Measurements from ENCODE around the gene ACP5. TPM values are rescaled to one million over a fixed set of nuclear protein-coding genes. Genes with fewer than 3 reads are reported as not detected.

Gene ACP5
- total and polyA plus RNA-seq, 2 of the 8 experiments (the other 6 are each of a cell fraction or from before 2014, with no cell fraction given) = 9.0 to 14.3 TPM

DNA sequence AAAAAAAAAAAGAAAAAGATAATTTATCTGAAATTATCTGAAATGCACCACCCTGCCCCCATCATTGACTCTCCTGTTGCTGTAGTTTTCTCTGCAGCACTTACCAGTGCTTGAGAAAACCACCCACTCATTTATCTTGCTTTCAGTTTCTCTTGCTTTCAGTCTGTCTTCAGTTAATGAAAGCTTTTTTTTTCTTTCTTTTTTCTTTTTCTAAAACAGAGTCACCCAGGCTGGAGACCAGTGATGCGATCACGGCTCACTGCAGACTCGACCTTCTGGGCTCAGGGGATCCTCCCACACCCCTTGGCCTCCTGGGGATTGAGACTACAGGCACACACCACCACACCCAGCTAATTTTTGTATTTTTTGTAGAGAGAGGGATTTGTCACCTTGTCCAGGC lies 4.3 kb upstream of the ACP5 start:
- H2BK120ac ChIP-seq (replicated peaks; ENCODE audit: low read depth, low read length) = no peak overlapping the region
- H4K91ac ChIP-seq (replicated peaks; ENCODE audit: insufficient read length, low read length) = no peak overlapping the region
- no peak overlapping the region for H2BK20ac ChIP-seq (ENCODE audit: low read length)
- H3K23ac ChIP-seq (ENCODE audit: insufficient read length) = no peak overlapping the region
- no peak overlapping the region for H4K5ac ChIP-seq (ENCODE audit: insufficient read length, low read depth, low read length)
- H3K4me1 ChIP-seq (replicated peaks in 1 of 4; ENCODE audit: control insufficient read depth in 3 of 4, insufficient read depth in 4 of 4, low read length in 3 of 4) = peaks cover 0 to 10% (median 6%) of the 10 kb centered on the region in 4 experiments; a peak in 4 of 7 replicates
- no peaks in the 10 kb centered on the region for H3K36me3 ChIP-seq (ENCODE audit: control insufficient read depth in 2 of 4, insufficient read depth in 4 of 4, low read length in 3 of 4)
- H3K9ac ChIP-seq (replicated peaks in 1 of 4; ENCODE audit: extremely low read depth in 1 of 4, low read depth in 3 of 4, low read length in 3 of 4) = no peak overlapping the region
- H3K79me2 ChIP-seq (ENCODE audit: control insufficient read depth in 1 of 2, insufficient read depth in 2 of 2, low read length in 2 of 2) = no peaks in the 10 kb centered on the region
- TF ChIP-seq CEBPB (IDR thresholded peaks at IDR 0.05; ENCODE audit: low read depth, low read length) (no peak), SP4 (IDR thresholded peaks at IDR 0.05; ENCODE audit: low read length) (no peak), BCL11A (IDR thresholded peaks at IDR 0.05; ENCODE audit: low read depth in 2 of 2, low read length in 2 of 2) (no peak), SAP30 (IDR thresholded peaks at IDR 0.05; ENCODE audit: insufficient read depth, insufficient replicate concordance, low read length) (no peak), NANOG (IDR thresholded peaks at IDR 0.05; ENCODE audit: insufficient read depth, low read depth, low read length, poor library complexity, severe bottlenecking) (no peak), RAD21 (IDR thresholded peaks at IDR 0.05 in 1 of 2, conservative IDR thresholded peaks at IDR 0.05 in 1 of 2; ENCODE audit: low read depth in 2 of 2, low read length in 2 of 2) (no peak), EP300 (IDR thresholded peaks at IDR 0.05; ENCODE audit: borderline replicate concordance in 1 of 2, low read depth in 2 of 2, low read length in 2 of 2) (no peak), TEAD4 (IDR thresholded peaks at IDR 0.05; ENCODE audit: low read depth, low read length) (no peak), KDM1A (IDR thresholded peaks at IDR 0.05; ENCODE audit: borderline replicate concordance, low read length) (no peak)
- H3K27me3 ChIP-seq (replicated peaks in 1 of 4; ENCODE audit: control insufficient read depth in 3 of 4, extremely low read depth in 1 of 4, insufficient read depth in 3 of 4, low read length in 3 of 4) = peaks cover 0 to 10% (median 6%) of the 10 kb centered on the region in 4 experiments; a peak in 5 of 7 replicates
- H4K8ac ChIP-seq (ENCODE audit: extremely low read depth, insufficient read depth, low read length) = no peak overlapping the region
- WGBS, 2 experiments (ENCODE audit: extremely low coverage in 1 of 2, insufficient coverage in 1 of 2, insufficient read length in 1 of 2, insufficient replicate concordance in 2 of 2, low coverage in 1 of 2, low lambda C conversion rate in 2 of 2, missing lambda C conversion rate in 1 of 2) = 76% methylated on average over 3 of the region's 3 CpGs; no CpG with 5 or more reads in 1 of the 2 experiments
- no peak overlapping the region for H3K4me3 ChIP-seq (ENCODE audit: extremely low read depth in 1 of 4, insufficient read depth in 2 of 4, low read depth in 3 of 4, low read length in 4 of 4)
- H2BK5ac ChIP-seq (ENCODE audit: low read depth, low read length) = no peak overlapping the region
- no peak overlapping the region for H3K18ac ChIP-seq (ENCODE audit: extremely low read depth, low read length)
- H3K56ac ChIP-seq (replicated peaks; ENCODE audit: insufficient read length, low read depth, low read length) = no peak overlapping the region
- no peak overlapping the region for H2AFZ ChIP-seq (ENCODE audit: low read length)
- ChIA-PET POLR2A (ENCODE audit: partially characterized antibody) (interaction anchor here (2.1 kb wide), 1 partner anchor 22 kb away, joined by 8 read pairs; the partner anchor contains the start of gene ELOF1), CTCF (ENCODE audit: partially characterized antibody) (interaction anchor here (0.6 to 3.0 kb wide), 7 partner anchors 8 to 32 kb away, joined by 3 to 8 read pairs (median 4); no protein-coding TSS in a partner anchor)
- no peaks in the 10 kb centered on the region for H3K9me3 ChIP-seq (ENCODE audit: insufficient read depth in 2 of 2, low read depth in 1 of 2, low read length in 1 of 2)
- no peak overlapping the region for H2BK15ac ChIP-seq (ENCODE audit: low read length)
- FAIRE-seq (no peak), DNase-seq (ENCODE audit: low read depth in 1 of 2, low spot score in 2 of 2) (no peak)
- H3K4ac ChIP-seq (replicated peaks; ENCODE audit: insufficient read length, low read depth, low read length) = no peak overlapping the region
- H2BK12ac ChIP-seq (ENCODE audit: low read depth, low read length) = no peak overlapping the region
- no peak overlapping the region for H3K4me2 ChIP-seq (ENCODE audit: insufficient read depth in 1 of 2, low read depth in 2 of 2, low read length in 2 of 2)
- H3K79me1 ChIP-seq (ENCODE audit: low read depth, low read length) = no peaks in the 10 kb centered on the region
- no peaks in the 10 kb centered on the region for H4K20me1 ChIP-seq (replicated peaks in 1 of 2; ENCODE audit: control insufficient read depth in 1 of 2, insufficient read depth in 2 of 2, low read length in 2 of 2)
- peaks cover 6% of the 10 kb centered on the region; the same call in 1 of the 2 replicates for H3K23me2 ChIP-seq (ENCODE audit: low read depth, low read length)
- H3K14ac ChIP-seq (ENCODE audit: insufficient read length) = no peak overlapping the region
- no peak overlapping the region for H2AK5ac ChIP-seq (ENCODE audit: low read depth, low read length)
- no peak overlapping the region for H3K27ac ChIP-seq (ENCODE audit: low read depth, low read length)

Data from H1 (cell line).